K562 (cell line): Measurements from ENCODE around the gene BMF. TPM values are rescaled to one million over a fixed set of nuclear protein-coding genes. Genes with fewer than 3 reads are reported as not detected.

Source experiments
- ETS2 ChIP-seq: IDR thresholded peaks from 2 replicates; pipeline ENCODE4 v1.6.1; 2016; ENCODE audit warnings: borderline replicate concordance, missing genetic modification characterization, mild to moderate bottlenecking, moderate library complexity, missing compliant biosample characterization; ENCODE audit not compliant: poor library complexity, severe bottlenecking
- KDM1A ChIP-seq, 2 experiments: fragments of 450-650 bp; IDR thresholded peaks; 2 replicates each; pipeline ENCODE4 v1.6.1; 2016; ENCODE audit warnings: mild to moderate bottlenecking in 2 of 2
- MTA3 ChIP-seq: fragments of 450-650 bp; formaldehyde crosslinking; IDR thresholded peaks from 2 replicates; pipeline ENCODE4 v1.6.1; 2017; ENCODE audit warnings: mild to moderate bottlenecking, borderline replicate concordance
- MXI1 ChIP-seq: IDR thresholded peaks from 2 replicates; pipeline ENCODE4 v1.6.1; 2011; ENCODE audit warnings: low read depth, mild to moderate bottlenecking, improper control_type of control experiment, low read length
- PKNOX1 ChIP-seq: fragments of 450-650 bp; IDR thresholded peaks from 2 replicates; pipeline ENCODE4 v1.6.1; 2016
- SP1 ChIP-seq: sonication (generic); formaldehyde crosslinking; IDR thresholded peaks from 2 replicates; pipeline ENCODE4 v1.8.1; 2022; ENCODE audit warnings: mild to moderate bottlenecking, missing genetic modification reagents
- YY1 ChIP-seq, 3 experiments: IDR thresholded peaks; 2 replicates each; pipeline ENCODE4 v1.6.1; 2011; ENCODE audit warnings: low read length in 2 of 3, mild to moderate bottlenecking in 2 of 3, moderate library complexity in 2 of 3, borderline replicate concordance in 1 of 3, control low read depth in 1 of 3, low read depth in 1 of 3; ENCODE audit not compliant: insufficient read depth in 3 of 3, insufficient replicate concordance in 2 of 3, control insufficient read depth in 1 of 3, insufficient read length in 1 of 3; ENCODE audit errors: extremely low read depth in 1 of 3
- ZBTB11 ChIP-seq, 3 experiments: fragments of 200-800 bp in 1 of 3; fragments of 250-450 bp in 1 of 3; fragments of 450-650 bp in 1 of 3; sonication (Bioruptor Pico) in 1 of 3; sonication (Bioruptor generic) in 1 of 3; formaldehyde crosslinking in 1 of 3; IDR thresholded peaks; 2 replicates each; pipeline versions ENCODE4 v1.6.1 to v1.8.0; 2016 to 2022; ENCODE audit warnings: mild to moderate bottlenecking in 2 of 3, missing genetic modification characterization in 2 of 3, missing compliant biosample characterization in 1 of 3, moderate library complexity in 1 of 3
- ZNF239 ChIP-seq: fragments of 250-450 bp; sonication (Bioruptor Pico); IDR thresholded peaks from 2 replicates; pipeline ENCODE4 v1.4.0; 2020; ENCODE audit warnings: mild to moderate bottlenecking
- ZNF318 ChIP-seq, 2 experiments: fragments of 450-650 bp; IDR thresholded peaks; 2 replicates each; pipeline ENCODE4 v1.6.1; 2016; ENCODE audit warnings: mild to moderate bottlenecking in 2 of 2, borderline replicate concordance in 1 of 2, low read depth in 1 of 2, moderate library complexity in 1 of 2
- ZNF584 ChIP-seq: fragments of 200-800 bp; sonication (Bioruptor generic); IDR thresholded peaks from 2 replicates; pipeline ENCODE4 v1.6.1; 2016; ENCODE audit warnings: low read depth, mild to moderate bottlenecking, missing genetic modification characterization, missing compliant biosample characterization
- polyA plus RNA-seq, 8 experiments: library from polyadenylated mRNA; depleted of rRNA in 4 of 8; stranded (reverse) in 5 of 8; unstranded in 3 of 8; fragments of >200 nt; fragmentation: Nextera tagmentation in 2 of 8; fragmentation: Illumina TruSeq in 1 of 8; extraction: Ambion mirVana in 2 of 8; extraction: Trizol in 1 of 8; gene quantifications; 2 replicates each; pipeline versions ENCODE4 v1.2.1 to v1.2.3, GENCODE V29; 2011 to 2014; ENCODE audit warnings: inconsistent platforms in 1 of 8, missing spikeins in 1 of 8
- total RNA-seq, 7 experiments: library from RNA; depleted of rRNA in 6 of 7; stranded (reverse); fragments of >200 nt in 6 of 7; fragmentation: Illumina TruSeq in 2 of 7; extraction: Trizol in 2 of 7; gene quantifications; 2 replicates each; pipeline versions ENCODE4 v1.2.1 to v1.2.3, GENCODE V29; 2011 to 2021; ENCODE audit warnings: low replicate concordance in 1 of 7

The BMF gene
- total and polyA plus RNA-seq, 9 of the 15 experiments (the other 6 are each of a cell fraction or from before 2014, with no cell fraction given): 0.25 to 0.91 (median 0.59) TPM; not detected in 2

- TF ChIP-seq ZNF318 (IDR thresholded peaks at IDR 0.05; ENCODE audit: borderline replicate concordance in 1 of 2, low read depth in 1 of 2): no peak
- no peak for TF ChIP-seq ETS2 (tag)
- TF ChIP-seq PKNOX1: peak; percentile 88
- no peak for TF ChIP-seq YY1 (IDR thresholded peaks at IDR 0.05; ENCODE audit: borderline replicate concordance in 1 of 3, control insufficient read depth in 1 of 3, extremely low read depth in 1 of 3, insufficient read depth in 3 of 3, insufficient read length in 1 of 3, insufficient replicate concordance in 2 of 3, low read depth in 1 of 3, low read length in 2 of 3)
- TF ChIP-seq MXI1: no peak
- no peak for TF ChIP-seq ZNF239
- TF ChIP-seq KDM1A (IDR thresholded peaks at IDR 0.05): peak in 1 of 2 experiments; percentile 76; a peak in 2 of 4 replicates
- no peak for TF ChIP-seq ZBTB11 (CRISPR knock-in tag; IDR thresholded peaks at IDR 0.05)
- TF ChIP-seq ZNF584 (CRISPR knock-in tag): no peak
- peak; percentile 60; the same call in 1 of the 2 replicates for TF ChIP-seq MTA3
- TF ChIP-seq SP1 (CRISPR knock-in tag): peak; percentile 76
These were observed 2.2 kb downstream of the BMF start (continued) for GRCh38 chr15:40106203-40107161.
